ENCODE results near the gene SEMA3D.

The SEMA3D gene

DNA sequence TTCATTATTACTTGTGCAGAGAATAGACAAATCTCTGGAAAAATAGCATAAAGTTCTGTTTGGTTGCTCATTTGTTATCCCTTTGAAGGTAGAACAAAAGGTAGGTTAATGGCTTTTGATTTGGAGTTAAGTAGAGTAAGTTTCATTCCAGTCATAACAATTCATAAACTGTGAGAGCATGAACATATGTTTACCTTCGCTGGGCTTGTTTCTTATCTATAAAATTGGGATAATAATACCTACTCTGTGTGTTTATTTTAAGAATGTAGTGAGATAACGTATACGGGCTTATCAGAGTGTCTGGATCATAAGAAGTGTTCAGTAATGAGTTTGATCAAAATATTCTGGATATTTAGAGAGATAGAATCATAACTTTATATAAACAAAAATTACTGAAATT lies 155.4 kb downstream of the SEMA3D start:
- no peak for DNase-seq (ENCODE audit: low read depth in 2 of 2)

DNA sequence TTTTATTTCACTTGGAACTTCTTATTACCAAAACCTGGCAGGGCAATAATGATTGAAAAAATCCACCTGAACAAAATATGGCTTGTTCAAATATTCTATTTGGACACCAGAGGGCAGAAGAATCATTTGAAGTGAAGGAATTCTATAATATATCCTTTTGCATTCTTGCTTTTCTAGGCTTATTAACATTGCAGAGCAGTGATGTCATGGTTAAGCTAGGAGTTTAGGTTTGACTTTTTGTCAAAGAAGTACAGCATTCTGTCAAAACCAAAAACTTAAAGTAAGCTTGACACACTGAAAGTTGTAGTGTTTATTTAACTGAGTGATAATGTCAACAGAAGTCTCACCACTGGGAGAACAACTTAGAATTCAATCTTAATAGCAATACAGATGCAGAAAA lies 156.0 kb downstream of the SEMA3D start:
- no peak for DNase-seq (ENCODE audit: low read depth in 2 of 2)

DNA sequence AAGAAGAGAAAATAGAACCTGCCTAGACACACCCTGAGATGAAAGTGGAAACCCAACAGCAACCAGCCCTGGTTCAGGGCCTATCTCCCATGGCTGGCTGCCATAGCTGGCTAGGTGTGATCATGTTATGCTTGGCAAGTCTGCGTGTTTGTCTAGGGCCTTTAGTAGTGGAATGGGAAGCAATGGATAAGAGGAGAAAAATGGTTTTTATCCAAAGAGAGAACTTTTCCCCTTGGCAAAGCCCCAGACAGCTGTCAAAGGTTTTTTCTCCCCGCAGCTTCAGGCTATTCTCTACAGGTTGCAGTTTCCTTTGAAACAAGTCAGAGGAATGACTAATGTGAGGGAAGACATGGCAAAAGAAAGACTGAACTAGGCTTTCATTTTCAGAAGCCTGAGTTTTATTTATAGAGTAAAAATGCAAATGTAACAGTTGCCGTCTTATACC lies 161.5 kb downstream of the SEMA3D start:
- no peak for DNase-seq (ENCODE audit: low read depth in 2 of 2)

DNA sequence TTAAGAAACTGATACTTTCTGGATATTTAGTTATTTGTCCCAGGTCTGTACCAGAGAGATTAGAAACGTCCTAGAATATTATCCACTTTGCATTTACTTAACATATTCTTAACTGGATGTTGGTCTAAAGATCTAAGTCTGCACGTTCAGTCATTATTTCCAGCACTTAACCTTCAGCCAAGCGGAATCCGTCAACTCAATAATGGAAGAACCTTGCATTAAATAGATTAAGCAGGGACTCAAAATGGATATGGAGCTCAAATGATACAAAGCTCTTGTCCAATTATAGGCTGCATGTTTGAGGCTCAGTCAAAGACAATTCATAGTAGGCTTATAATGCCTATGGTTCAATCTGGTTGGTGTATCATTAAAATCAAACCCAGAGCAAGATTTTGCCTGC lies 162.9 kb downstream of the SEMA3D start:
- DNase-seq (ENCODE audit: low read depth in 2 of 2) = no peak

DNA sequence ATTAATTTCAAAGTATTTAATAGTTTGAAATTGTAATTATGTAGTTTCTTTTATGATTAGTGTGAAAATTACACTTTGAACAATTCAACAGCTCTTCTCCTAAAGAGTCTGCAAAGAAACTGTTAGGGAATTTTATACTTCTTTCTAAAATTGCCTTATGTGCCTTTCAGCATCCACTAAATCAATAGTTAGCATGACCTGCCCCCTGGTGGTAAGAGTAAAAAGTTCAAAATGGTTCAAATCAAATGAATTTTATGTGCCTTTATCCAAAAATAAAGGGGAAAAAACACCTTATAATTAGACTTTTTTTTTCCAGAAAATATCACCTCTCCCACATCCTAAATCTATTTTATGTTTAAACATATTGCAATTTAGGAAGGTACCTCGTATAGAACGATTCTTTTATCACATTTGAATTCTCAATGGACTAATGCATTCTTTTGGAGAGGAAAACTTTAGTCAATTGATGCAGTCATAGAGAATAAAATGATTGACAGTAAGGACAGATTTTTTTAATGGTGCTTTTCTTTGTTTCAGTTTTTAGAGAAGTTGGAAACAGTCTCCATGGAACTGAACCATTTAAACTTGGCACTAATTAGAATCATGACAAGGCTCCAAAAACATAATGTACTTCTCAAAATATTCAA lies 163.7 kb downstream of the SEMA3D start:
- DNase-seq (ENCODE audit: low read depth in 2 of 2) = no peak

DNA sequence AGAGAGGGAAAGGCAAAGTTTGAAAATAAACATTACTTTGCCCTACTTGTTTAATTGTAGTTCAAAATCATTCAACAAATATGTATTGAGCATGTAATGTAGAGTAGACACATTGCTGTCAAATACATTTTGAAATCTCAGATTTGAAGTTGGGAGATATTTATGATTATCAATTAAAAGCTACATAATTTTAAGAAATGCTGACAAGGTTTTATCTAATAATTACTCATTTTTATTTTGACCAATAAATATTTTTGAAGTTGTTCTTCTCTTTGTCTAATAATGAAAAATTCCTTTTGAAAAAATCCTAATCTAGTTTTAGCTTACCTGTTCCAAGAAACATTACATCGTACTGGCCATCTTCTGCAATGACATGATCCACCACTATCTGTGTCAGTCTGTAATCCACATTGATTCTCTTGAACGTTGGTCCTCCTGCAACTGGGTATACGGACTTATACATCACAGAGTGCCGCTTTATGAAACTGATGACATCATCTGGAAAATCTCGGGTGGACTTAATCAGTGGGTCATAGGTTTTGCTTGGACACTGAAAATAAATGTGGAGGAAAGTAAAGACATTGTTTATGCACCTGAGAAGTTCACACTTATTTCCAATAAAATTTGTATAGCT lies 164.7 kb downstream of the SEMA3D start:
- DNase-seq (ENCODE audit: low read depth in 2 of 2) = no peak

DNA sequence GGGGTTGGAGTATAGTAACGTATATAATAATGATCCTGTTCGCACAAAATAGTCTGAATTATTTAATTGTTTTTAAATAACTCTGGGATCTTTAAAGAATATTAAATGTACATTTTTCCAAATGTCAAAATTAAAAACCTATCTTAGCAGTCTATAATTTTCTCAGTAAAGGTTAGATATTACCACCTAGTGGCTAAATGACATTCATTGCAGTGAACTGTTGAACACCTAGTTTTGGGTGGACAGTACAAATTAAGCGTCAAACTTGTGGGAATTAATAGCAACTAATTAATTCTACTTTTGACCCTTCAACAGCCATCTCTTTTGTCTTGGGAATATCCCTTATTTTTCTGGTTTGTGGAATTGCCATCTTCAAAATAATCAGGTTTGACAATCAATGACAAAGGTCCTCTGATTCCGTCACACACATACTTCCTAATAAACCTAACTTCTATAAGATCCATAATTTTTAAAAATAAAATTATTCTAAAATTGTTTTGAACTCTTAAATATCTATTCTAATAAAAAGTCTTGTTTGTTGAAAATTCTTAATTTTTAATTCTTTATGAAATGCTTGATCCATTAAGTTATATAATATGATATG lies 165.7 kb downstream of the SEMA3D start:
- DNase-seq (ENCODE audit: low read depth in 2 of 2) = no peak

DNA sequence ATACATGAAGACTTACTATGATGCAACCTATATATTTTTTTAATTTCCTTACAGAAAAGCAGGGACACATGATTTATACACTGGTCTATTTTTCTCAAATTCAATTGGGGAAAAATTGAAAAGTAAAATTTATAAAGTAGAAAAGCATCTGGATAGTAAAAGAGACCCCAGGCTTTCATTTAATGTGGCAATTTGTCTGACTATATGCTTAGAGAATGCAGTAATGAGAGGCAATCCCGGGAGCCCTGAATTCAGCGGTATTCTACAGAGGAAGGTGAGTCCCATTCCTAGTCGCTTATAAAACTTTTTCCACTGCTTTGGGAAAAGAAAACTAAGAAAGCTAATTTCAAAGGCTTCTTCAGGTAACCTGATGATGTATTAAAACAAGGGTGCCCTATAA lies 167.1 kb downstream of the SEMA3D start:
- DNase-seq (ENCODE audit: low read depth in 2 of 2) = no peak

DNA sequence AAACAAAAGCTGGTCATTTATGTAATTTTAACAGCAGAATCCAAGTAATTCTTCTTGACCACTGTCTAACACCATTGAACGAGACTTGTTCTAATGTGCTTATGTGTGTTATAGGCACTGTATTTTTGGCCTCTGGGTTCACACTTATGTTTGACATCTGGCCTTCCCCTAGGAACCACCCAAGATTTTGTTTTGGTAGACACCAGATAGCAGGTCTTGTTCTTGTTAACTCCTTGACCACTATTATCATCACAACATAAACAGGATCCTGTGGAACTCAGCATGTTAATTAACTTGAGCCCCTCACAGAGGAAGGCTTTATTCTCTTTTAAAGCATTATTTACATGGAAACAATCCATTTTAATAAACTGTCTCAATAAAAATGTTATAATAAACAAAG lies 167.7 kb downstream of the SEMA3D start:
- DNase-seq (ENCODE audit: low read depth in 2 of 2) = no peak

DNA sequence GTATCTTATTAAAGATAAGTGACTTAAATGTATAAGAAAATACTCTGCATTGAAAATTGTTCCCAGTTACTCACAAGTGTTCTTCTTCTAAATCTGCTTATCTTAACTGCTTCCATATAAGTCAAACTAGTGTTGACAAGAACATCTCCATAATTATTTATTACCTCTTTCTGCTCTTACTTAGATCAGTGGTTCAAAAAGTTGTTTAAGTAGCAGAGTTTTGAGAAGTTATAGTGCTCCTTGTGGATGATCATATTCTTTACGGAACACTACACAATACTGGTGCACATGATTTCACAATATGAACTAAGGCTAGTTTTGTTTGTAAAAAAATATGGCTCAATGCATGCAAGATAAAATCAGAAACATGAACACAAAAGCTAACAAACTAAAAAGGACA lies 168.4 kb downstream of the SEMA3D start:
- no peak for DNase-seq (ENCODE audit: low read depth in 2 of 2)

DNA sequence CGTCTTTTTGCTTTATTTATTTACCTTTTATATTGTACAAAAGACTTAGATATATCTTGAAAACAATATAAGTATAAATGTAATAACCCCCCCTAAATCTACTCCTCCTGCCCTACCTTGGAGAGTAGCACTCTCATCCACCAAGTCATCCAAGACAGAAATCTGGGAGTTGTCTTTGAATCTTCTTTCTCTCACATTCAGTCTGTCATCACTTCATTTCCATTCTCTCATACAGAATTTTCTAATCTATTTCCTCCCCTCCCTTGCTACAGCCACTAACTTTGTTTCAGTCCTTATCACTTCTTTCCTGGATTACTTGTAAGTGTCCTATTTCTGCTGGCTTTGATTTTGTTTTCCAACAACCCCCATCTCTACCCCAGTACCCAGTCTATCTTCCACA lies 170.6 kb downstream of the SEMA3D start:
- DNase-seq (ENCODE audit: low read depth in 2 of 2) = no peak

DNA sequence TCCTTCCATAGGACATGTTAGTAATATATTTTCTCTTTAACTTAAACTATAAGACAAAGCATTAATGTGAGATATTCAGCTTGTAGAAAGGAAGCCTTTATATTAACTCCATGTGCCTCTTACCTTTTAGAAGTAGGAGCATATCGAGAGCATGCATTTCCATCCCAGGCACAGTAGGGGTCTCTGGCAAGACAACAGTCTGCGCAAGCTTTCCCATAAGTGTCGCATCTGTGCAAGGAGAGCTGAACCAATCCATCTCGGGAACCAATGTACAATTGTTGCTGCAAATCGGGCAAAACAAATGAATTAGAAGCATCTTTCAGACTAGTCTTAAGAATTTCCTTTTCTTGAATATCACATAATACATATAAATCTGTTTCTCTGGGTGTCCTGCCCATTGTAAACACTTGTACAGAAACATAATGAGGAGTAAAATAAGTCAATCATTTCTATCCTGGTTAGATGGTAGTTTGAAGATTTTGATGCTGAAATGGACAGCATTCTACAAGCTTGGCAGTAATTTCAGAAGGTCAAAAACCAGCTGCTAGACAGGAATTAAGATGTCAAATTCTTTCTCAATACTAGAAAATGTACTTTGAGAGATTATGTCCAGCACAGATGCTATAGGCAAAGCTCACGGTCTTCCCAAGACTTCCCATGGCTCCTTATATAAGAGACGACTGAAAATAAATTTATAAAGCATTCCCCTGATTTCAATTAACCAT lies 171.8 kb downstream of the SEMA3D start:
- DNase-seq (ENCODE audit: low read depth in 2 of 2) = no peak

DNA sequence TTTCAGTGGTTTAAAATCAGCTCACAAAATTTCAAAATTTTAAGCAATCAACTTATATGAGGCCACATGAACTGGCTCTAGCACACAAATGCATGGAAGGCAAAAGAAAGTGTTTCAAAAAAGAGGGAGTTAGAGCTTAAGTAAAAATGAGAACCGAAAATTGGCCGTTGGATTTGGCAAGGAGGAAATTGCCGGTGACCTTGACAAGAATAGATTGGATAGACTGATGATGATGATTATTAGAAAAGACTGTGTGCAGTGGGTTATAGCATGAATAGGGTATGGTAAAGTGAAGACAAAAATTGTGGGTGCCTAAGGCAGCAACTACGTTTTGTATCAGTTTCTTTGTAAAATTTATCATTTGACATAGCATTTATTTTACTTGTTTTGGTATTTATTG lies 175.7 kb downstream of the SEMA3D start:
- no peak for DNase-seq (ENCODE audit: low read depth in 2 of 2)

DNA sequence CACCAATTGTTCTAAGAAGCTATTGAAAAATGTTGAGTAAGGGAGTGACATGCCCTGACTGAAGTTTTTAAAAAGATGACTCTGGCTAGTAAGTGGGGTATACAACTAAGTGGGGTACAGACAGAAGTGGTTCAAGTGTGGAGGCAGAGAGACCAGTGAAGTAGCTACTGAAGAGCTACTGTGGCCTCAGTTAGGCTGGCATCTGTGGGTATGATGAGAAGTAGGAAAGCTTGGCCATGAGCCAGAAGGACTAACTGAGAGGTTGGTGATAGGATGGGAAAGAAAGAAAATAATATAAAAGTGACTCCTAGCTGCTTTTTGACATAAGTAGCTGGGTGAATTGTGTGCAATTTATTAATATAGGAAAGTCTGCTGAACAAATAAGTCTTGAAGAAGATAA lies 176.6 kb downstream of the SEMA3D start:
- no peak for DNase-seq (ENCODE audit: low read depth in 2 of 2)

DNA sequence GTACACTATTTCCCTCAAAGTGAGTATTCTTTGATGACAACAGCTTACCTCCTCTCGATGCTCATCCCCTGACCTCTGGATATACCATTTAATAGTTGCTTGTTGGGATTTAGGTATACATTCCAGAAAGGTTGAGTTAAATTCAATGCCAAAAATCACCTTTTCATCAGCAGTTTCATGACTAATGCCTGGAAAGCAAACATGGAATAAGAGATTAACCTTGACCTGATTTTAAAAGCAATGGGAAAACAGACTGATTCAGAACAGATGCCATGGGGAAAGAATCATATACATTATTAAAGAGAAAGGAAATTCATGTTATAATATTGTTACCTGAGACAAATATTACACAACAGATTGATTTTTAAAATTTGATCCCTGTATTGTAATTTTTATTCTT lies 180.1 kb downstream of the SEMA3D start:
- DNase-seq (ENCODE audit: low read depth in 2 of 2) = no peak

DNA sequence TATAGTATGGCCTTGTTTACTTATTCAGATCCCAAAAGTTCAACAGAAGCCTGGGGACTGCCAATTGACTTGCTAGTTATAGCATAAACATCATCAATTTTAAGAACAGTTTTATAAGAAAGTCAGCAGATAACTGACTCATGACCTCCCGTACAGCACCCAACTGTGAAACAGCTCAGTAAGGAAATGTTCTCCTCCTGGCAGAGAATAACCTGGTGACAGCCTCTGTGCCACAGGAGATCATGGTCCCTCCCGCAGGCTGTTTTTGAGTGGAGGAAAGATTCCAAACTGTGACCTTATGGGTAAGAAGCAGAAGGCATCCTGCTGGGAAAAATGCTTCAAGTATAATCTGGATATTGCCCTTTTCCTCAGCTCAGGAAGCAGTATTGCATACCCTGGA lies 182.5 kb downstream of the SEMA3D start:
- DNase-seq (ENCODE audit: low read depth in 2 of 2) = no peak

DNA sequence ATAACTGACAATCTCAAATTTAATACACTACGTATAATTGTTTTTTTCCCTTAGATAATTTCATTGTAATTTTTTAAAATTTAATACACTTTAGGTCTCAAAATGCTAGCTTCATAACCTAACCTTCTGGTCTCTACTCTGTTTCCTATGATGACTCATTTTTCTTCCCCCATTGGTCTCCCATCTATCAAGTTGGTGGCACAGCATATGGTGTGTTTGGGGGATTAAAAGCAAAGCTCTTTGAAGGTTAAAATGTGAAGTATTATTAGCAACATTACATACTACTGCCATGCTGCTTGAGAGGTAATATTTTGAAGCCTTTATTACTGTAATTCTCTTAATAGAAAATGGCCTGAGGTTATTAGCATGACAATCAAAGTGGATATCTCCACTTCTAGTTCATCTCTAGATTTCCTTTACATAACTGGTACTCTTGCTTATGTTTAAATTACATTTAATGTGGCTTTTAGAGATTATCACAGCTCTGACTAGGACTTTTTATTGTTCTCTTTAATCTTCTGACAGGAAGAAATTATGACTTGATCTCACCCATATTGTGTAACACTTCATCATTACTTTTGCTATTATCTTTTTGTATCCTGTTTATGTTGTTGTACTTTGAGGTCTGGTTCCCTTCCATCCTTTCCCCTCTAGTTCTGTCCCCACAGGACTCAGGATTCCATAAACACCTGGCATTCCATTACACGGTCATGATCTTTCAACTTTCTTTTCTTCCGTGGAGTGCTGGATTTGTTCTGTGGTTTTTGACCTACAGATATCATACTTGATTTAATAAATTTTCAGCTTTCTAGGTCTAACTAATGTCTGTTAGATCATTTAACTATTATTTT lies 185.1 kb downstream of the SEMA3D start:
- DNase-seq (ENCODE audit: low read depth in 2 of 2) = no peak

DNA sequence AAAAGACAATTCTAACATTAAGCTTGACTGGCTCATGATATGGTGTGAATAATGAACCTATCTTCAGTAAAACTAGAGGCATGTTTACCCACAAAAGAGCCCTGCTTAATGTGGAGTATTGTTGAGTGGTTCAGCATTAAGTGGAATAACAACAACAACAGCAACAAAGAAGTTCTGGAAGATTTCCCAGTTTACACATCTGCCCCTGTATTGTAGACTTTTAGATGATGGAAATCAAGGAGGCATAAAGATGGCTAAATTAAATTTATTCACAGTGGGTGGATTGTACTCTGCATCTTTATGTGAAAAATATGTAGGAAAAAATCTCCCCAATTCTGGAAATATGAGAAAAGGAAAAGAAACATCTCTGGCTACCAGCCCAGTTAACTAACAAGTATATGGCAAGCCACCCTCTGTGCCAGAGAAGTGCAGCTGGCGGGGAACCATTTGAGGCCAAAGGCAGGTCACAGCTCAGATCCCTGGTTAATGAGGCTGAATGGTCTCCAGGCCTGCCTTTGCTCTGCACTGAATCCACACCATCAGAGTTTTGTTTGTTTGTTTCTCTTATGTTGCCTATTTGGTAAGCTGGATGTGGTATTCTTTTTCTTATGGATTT lies 186.0 kb downstream of the SEMA3D start:
- no peak for DNase-seq (ENCODE audit: low read depth in 2 of 2)

DNA sequence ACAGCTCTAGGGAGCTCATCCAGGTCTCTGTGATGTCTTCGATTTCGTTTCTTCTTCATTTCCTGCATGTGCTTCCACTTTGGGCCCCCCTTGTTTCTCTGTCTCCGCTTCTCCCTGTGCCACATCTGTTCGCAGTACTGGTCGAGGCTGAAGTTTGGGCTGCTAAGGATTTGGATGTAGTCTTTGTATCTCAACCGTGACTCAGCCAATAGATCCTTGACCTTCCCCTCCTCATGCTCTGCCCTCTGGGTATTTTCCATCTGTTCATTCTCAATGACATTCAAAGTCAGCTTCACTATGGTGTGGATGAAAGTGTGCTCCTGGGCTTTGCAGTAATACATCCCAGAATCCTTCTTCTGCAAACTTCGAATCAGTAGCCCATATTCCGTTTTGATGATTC lies 187.4 kb downstream of the SEMA3D start:
- no peak for DNase-seq (ENCODE audit: low read depth in 2 of 2)

DNA sequence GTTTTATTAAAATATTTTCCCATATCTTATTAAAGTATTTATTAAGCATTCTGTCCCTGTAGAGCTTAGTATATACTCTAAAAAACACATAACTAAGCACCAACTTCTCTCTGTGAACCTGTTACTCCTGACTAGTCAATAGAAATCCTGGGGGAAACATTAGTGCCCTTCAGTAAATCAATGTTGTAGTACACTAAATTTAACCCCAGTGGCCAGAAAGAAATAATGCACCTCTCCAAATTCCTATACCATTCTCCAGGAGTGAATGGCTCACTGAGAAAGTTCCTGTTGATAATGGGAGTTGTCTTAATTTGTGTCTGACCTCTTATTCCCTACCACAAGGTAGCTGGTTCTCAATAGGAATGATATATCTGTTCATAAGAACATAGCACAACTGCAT lies 188.2 kb downstream of the SEMA3D start:
- DNase-seq (ENCODE audit: low read depth in 2 of 2) = no peak

DNA sequence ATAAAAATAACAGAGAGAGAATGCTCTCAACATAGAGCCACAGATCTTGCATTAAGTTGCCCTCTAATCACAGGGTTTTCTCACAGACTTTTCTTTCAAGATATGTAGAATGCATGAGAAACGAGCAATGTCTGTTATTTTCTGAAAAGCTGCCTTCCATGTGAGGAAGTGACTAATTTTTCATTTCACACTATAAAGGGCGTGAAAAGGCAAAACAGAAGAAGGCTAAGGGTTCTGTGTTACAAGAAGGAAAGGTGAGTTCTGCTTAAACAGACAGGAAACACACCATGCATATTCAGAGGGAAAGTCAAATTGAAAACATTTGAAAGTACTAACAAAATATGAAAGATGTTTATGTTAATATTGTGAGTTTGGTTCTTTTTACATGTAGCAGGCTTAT lies 189.2 kb downstream of the SEMA3D start:
- no peak for DNase-seq (ENCODE audit: low read depth in 2 of 2)

Measured in stimulated activated CD4-positive, alpha-beta T cell treated with anti-CD3 and anti-CD28 coated beads, Interleukin-1b, Interleukin-23, amount 100 ng/mL, for 1 hour (primary cell).